Activated CD8-positive, alpha-beta T cell treated with anti-CD3 and anti-CD28 coated beads for 36 hours (primary cell): ENCODE data around the gene SEC16A. TPM values are rescaled to one million over a fixed set of nuclear protein-coding genes. Genes with fewer than 3 reads are reported as not detected.

Experiments
- ATAC-seq: fragments of 200-7000 bp; cut with Tn5 transposase; one replicate; pipeline ENCODE4 v1.10.0; 2021; ENCODE audit warnings: mild to moderate bottlenecking, moderate library complexity
- CTCF ChIA-PET: fragments of 350-600 bp; sonication (Branson Sonifier 250); formaldehyde crosslinking; loops from one replicate; lab custom pipeline; 2021; ENCODE audit warnings: antibody characterized with exemption; lab: Charles Lee
- POLR2A ChIA-PET: fragments of 350-600 bp; sonication (Branson Sonifier 250); formaldehyde crosslinking; loops from one replicate; lab custom pipeline; 2021; ENCODE audit warnings: antibody characterized with exemption; lab: Charles Lee
- DNase-seq: peaks from one replicate; pipeline ENCODE4 v3.0.0-alpha.2; 2020
- H3K27ac Mint-ChIP-seq: one replicate; pipeline ENCODE4 v1.8.0; 2021; ENCODE audit warnings: mild to moderate bottlenecking, mixed read lengths
- H3K27me3 Mint-ChIP-seq: one replicate; pipeline ENCODE4 v1.8.0; 2021; ENCODE audit warnings: mixed read lengths
- H3K36me3 Mint-ChIP-seq: one replicate; pipeline ENCODE4 v1.8.0; 2021; ENCODE audit warnings: low read depth, mixed read lengths
- H3K4me1 Mint-ChIP-seq: one replicate; pipeline ENCODE4 v1.8.0; 2021; ENCODE audit warnings: low read depth, mixed read lengths
- H3K4me3 Mint-ChIP-seq: one replicate; pipeline ENCODE4 v1.8.0; 2021; ENCODE audit warnings: mild to moderate bottlenecking, moderate library complexity, mixed read lengths
- H3K9me3 Mint-ChIP-seq: one replicate; pipeline ENCODE4 v1.8.0; 2021; ENCODE audit warnings: mixed read lengths
- CTCF ChIP-seq: fragments of 200-600 bp; IDR thresholded peaks from one replicate; pipeline ENCODE4 v1.8.0; 2022; ENCODE audit warnings: antibody characterized with exemption, mild to moderate bottlenecking
- intact Hi-C: fragments of 100-400 bp; cut with micrococcal nuclease; formaldehyde crosslinking; loops from one replicate; pipeline ENCODE4 v1.10.0; 2022
- total RNA-seq, 2 experiments: library from RNA; stranded (reverse); gene quantifications; one replicate each; pipeline ENCODE4 v1.2.3, GENCODE V29; 2021

Gene SEC16A
- total RNA-seq, 2 experiments from 2014 or later = 67.9 to 69.8 TPM

GRCh38 chr9:136530461-136531089, 47.7 kb upstream of the SEC16A start:
- intact Hi-C loops = loop anchor here (10.0 kb wide), 1 partner anchor 46 kb away; the partner anchor contains the start of gene SEC16A
- Mint-ChIP-seq H3K4me3 (no peak overlapping the region), H3K4me1 (peaks cover 39% of the 10 kb centered on the region), H3K27ac (no peak overlapping the region), H3K27me3 (no peaks in the 10 kb centered on the region), H3K36me3 (peaks cover 7% of the 10 kb centered on the region), H3K9me3 (no peaks in the 10 kb centered on the region)
- CTCF ChIA-PET = interaction anchor here (1.7 to 2.1 kb wide), 2 partner anchors 10 to 21 kb away, joined by 4 to 10 read pairs; no protein-coding TSS in a partner anchor
- DNase-seq (no peak), ATAC-seq (no peak)
- POLR2A ChIA-PET = interaction anchor here (0.6 to 2.6 kb wide), 4 partner anchors 9 to 217 kb away, joined by 4 to 16 read pairs (median 4); partner anchors contain the start of gene NOTCH1
- no peak for TF ChIP-seq CTCF

GRCh38 chr9:136529516-136530460, 46.9 kb upstream of the SEC16A start:
- Mint-ChIP-seq H3K4me3 (no peak overlapping the region), H3K27ac (no peak overlapping the region), H3K9me3 (no peaks in the 10 kb centered on the region), H3K4me1 (peaks cover 39% of the 10 kb centered on the region), H3K36me3 (peaks cover 7% of the 10 kb centered on the region), H3K27me3 (no peaks in the 10 kb centered on the region)
- intact Hi-C loops = loop anchor here (10.0 kb wide), 1 partner anchor 45 kb away; the partner anchor contains the start of gene SEC16A
- ChIA-PET POLR2A (interaction anchor here (0.6 to 2.6 kb wide), 4 partner anchors 10 to 217 kb away, joined by 4 to 16 read pairs (median 4); partner anchors contain the start of gene NOTCH1), CTCF (interaction anchor here (0.9 to 2.1 kb wide), 4 partner anchors 9 to 112 kb away, joined by 3 to 10 read pairs (median 4); no protein-coding TSS in a partner anchor)
- ATAC-seq (no peak), DNase-seq (no peak)
- no peak for TF ChIP-seq CTCF

GRCh38 chr9:136528716-136529341, 46.0 kb upstream of the SEC16A start:
- no peak overlapping the region for H3K27ac Mint-ChIP-seq
- ChIA-PET POLR2A (interaction anchor here (0.6 to 2.6 kb wide), 2 partner anchors 11 to 60 kb away, joined by 3 to 16 read pairs; no protein-coding TSS in a partner anchor), CTCF (interaction anchor here (1.7 to 3.5 kb wide), 2 partner anchors 23 to 44 kb away, joined by 4 to 10 read pairs; no protein-coding TSS in a partner anchor)
- ATAC-seq = no peak
- no peaks in the 10 kb centered on the region for H3K9me3 Mint-ChIP-seq
- H3K4me1 Mint-ChIP-seq = peaks cover 31% of the 10 kb centered on the region
- H3K4me3 Mint-ChIP-seq = no peak overlapping the region
- DNase-seq = no peak
- H3K27me3 Mint-ChIP-seq = no peaks in the 10 kb centered on the region
- TF ChIP-seq CTCF = no peak
- peaks cover 4% of the 10 kb centered on the region for H3K36me3 Mint-ChIP-seq
- intact Hi-C loops = no loop called here

DNA sequence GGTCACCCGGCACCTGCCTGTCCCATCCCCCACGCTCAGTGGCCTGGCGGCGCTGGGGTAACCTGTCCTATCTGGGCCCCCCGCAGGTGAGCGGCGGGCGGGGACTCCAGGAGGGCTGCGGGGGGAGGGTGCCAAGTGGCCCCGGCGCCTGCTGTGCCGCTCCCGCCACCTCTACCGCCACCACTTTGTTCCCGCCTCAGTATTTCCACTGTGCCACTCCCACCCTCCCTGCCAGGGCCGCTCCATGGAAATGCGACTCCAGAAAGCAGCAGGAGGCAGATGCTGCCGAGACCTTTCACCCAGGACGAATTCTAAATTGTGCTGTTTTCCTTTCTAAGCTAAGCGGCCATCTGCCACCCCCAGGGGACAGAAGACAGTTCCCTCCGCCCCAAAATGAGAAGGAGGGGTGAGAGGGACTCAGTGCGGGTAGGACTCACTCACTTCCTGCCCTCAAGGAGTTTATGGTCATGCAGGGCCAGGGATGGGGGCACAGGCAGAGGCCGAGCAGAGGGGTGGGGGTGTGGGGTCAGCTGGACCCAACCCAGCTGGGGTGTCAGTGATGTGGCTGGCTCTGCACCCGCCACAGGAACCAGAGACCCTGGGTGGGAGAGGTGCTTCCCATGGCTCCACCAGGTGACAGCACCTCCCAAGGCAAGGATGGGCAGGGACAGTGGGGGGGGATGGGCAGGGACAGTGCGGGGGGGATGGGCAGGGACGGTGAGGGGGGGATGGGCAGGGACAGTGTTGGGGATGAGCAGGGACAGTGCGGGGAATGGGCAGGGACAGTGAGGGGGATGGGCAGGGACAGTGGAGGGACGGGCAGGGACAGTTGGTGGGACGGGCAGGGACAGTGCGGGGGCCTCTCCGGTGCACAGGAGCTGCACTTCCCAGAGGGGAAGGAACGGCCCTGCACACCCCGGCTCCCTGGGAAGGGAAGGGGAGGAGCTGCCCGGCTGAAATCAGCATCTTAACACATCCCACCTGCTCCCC, 45.2 kb upstream of the SEC16A start:
- TF ChIP-seq CTCF = no peak
- ChIA-PET CTCF (interaction anchor here (1.0 to 3.5 kb wide), 2 partner anchors 40 to 43 kb away, joined by 4 to 10 read pairs; no protein-coding TSS in a partner anchor), POLR2A (interaction anchor here (0.6 to 2.6 kb wide), 2 partner anchors 12 to 61 kb away, joined by 3 to 16 read pairs; no protein-coding TSS in a partner anchor)
- no peaks in the 10 kb centered on the region for H3K27me3 Mint-ChIP-seq
- H3K4me3 Mint-ChIP-seq = no peak overlapping the region
- peak overlapping the region; percentile 30 for H3K27ac Mint-ChIP-seq
- ATAC-seq (peak; percentile 22), DNase-seq (no peak)
- no peaks in the 10 kb centered on the region for H3K9me3 Mint-ChIP-seq
- H3K36me3 Mint-ChIP-seq = peaks cover 4% of the 10 kb centered on the region
- peaks cover 25% of the 10 kb centered on the region for H3K4me1 Mint-ChIP-seq
- intact Hi-C loops = no loop called here
